Keratinocyte (primary cell): ENCODE data around the gene SLC16A7. TPM values are rescaled to one million over a fixed set of nuclear protein-coding genes. Genes with fewer than 3 reads are reported as not detected.

Source experiments
- DNase-seq: peaks from one replicate; pipeline ENCODE4 v3.0.0-alpha.2; 2011; ENCODE audit warnings: low read depth, missing footprints, low spot score
- FAIRE-seq: peaks from 2 replicates; lab custom pipeline; 2011; peaks lifted over from hg19 to GRCh38; lab: Jason Lieb, UNC
- H2AFZ ChIP-seq: 2 replicates; pipeline ENCODE4 v1.6.0; 2012; ENCODE audit warnings: low read length, control low read depth, inconsistent platforms; ENCODE audit not compliant: control insufficient read depth
- H3K27ac ChIP-seq: 2 replicates; pipeline ENCODE4 v1.5.1; 2011; ENCODE audit warnings: low read length; ENCODE audit not compliant: control insufficient read depth, insufficient read depth
- H3K27me3 ChIP-seq: 3 replicates; pipeline ENCODE4 v1.6.0; 2011; ENCODE audit warnings: low read length; ENCODE audit not compliant: control insufficient read depth, insufficient read depth; ENCODE audit errors: extremely low read depth
- H3K36me3 ChIP-seq, 2 experiments: 2 replicates in 1 of 2; 3 replicates in 1 of 2; pipeline ENCODE4 v1.5.1; 2011; ENCODE audit warnings: low read length in 2 of 2, mild to moderate bottlenecking in 1 of 2; ENCODE audit not compliant: control insufficient read depth in 2 of 2, insufficient read depth in 2 of 2; ENCODE audit errors: extremely low read depth in 1 of 2
- H3K4me1 ChIP-seq: 3 replicates; pipeline ENCODE4 v1.5.1; 2011; ENCODE audit warnings: low read length; ENCODE audit not compliant: control insufficient read depth, insufficient read depth; ENCODE audit errors: extremely low read depth
- H3K4me2 ChIP-seq: 3 replicates; pipeline ENCODE4 v1.6.0; 2011; ENCODE audit warnings: low read depth, low read length; ENCODE audit not compliant: control insufficient read depth, insufficient read depth; ENCODE audit errors: extremely low read depth
- H3K4me3 ChIP-seq, 3 experiments: fragments of 200-600 bp in 1 of 3; sonication (generic) in 1 of 3; 2 replicates in 2 of 3; 3 replicates in 1 of 3; pipeline ENCODE4 v1.5.1; 2011 to 2016; ENCODE audit warnings: low read length in 3 of 3, mild to moderate bottlenecking in 3 of 3, control low read depth in 2 of 3, inconsistent platforms in 1 of 3, low read depth in 1 of 3, mixed read lengths in 1 of 3, mixed run types in 1 of 3, moderate library complexity in 1 of 3; ENCODE audit not compliant: control insufficient read depth in 2 of 3, insufficient read depth in 2 of 3; ENCODE audit errors: extremely low read depth in 1 of 3
- H3K79me2 ChIP-seq: 2 replicates; pipeline ENCODE4 v1.6.0; 2012; ENCODE audit warnings: low read length; ENCODE audit not compliant: control insufficient read depth, insufficient read depth
- H3K9ac ChIP-seq: 3 replicates; pipeline ENCODE4 v1.6.0; 2011; ENCODE audit warnings: low read length; ENCODE audit not compliant: control insufficient read depth, insufficient read depth; ENCODE audit errors: extremely low read depth
- H3K9me1 ChIP-seq: 3 replicates; pipeline ENCODE4 v1.6.0; 2011; ENCODE audit warnings: low read length; ENCODE audit not compliant: control insufficient read depth, insufficient read depth; ENCODE audit errors: extremely low read depth
- H3K9me3 ChIP-seq: 2 replicates; pipeline ENCODE4 v1.5.1; 2012; ENCODE audit warnings: low read depth, low read length; ENCODE audit not compliant: control insufficient read depth
- H4K20me1 ChIP-seq: 3 replicates; pipeline ENCODE4 v1.6.0; 2011; ENCODE audit warnings: low read length; ENCODE audit not compliant: control insufficient read depth, insufficient read depth; ENCODE audit errors: extremely low read depth
- EZH2 ChIP-seq: IDR thresholded peaks from one replicate; pipeline ENCODE4 v1.6.1; 2012; ENCODE audit warnings: inconsistent platforms, mild to moderate bottlenecking, low read length, moderate library complexity
- dilution Hi-C: fragments of 300-500 bp; cut with MboI; formaldehyde crosslinking; loops from one replicate; pipeline ENCODE4 v1.7.0; 2020; ENCODE audit warnings: low sequenced_read_pairs; ENCODE audit not compliant: extremely low pct_ligation_motif_present
- polyA plus RNA-seq, 5 experiments: library from polyadenylated mRNA; depleted of rRNA in 3 of 5; stranded (reverse) in 3 of 5; stranded (forward) in 1 of 5; unstranded in 1 of 5; fragments of >200 nt; gene quantifications; 1 replicate in 1 of 5; 2 replicates in 3 of 5; 3 replicates in 1 of 5; pipeline versions ENCODE4 v1.2.1 to v1.2.3, GENCODE V29; 2011 to 2012; ENCODE audit warnings: missing spikeins in 2 of 5, low read depth in 1 of 5, low replicate concordance in 1 of 5
- TF ChIP-seq, protein P1 (sequence below), 3 experiments: IDR thresholded peaks in 1 of 3; conservative IDR thresholded peaks in 1 of 3; optimal IDR thresholded peaks in 1 of 3; 2 replicates in 2 of 3; 3 replicates in 1 of 3; pipeline versions ENCODE3 to v1.5.1; 2011; ENCODE audit warnings: low read length in 3 of 3, mild to moderate bottlenecking in 3 of 3, moderate library complexity in 2 of 3, control low read depth in 1 of 3, inconsistent platforms in 1 of 3; ENCODE audit not compliant: insufficient read depth in 2 of 3; ENCODE audit errors: extremely low read depth in 1 of 3

SLC16A7 gene
- polyA plus RNA-seq, 1 donor (not counting 4 experiments of a cell fraction or from before 2014, with no cell fraction given), result 0.87 TPM

DNA sequence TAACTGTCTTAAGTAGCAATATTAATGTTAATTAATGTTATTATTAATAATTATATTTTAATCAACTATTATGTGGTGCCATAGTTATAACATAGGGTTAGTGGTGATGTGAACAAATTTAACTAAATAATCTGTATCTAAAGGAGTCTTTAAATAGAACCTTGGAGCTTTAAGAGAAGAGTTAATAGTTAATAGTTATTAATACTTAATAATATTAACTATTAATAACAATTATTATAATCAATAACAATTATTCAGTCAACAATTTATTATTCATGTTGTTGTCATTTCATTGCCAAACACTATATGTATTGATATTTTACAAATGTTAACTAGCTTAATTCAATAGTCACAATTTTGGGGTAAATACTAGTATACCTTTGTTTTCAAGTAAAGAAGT is 58.2 kb downstream of the SLC16A7 start:
- TF ChIP-seq, protein P1, sequence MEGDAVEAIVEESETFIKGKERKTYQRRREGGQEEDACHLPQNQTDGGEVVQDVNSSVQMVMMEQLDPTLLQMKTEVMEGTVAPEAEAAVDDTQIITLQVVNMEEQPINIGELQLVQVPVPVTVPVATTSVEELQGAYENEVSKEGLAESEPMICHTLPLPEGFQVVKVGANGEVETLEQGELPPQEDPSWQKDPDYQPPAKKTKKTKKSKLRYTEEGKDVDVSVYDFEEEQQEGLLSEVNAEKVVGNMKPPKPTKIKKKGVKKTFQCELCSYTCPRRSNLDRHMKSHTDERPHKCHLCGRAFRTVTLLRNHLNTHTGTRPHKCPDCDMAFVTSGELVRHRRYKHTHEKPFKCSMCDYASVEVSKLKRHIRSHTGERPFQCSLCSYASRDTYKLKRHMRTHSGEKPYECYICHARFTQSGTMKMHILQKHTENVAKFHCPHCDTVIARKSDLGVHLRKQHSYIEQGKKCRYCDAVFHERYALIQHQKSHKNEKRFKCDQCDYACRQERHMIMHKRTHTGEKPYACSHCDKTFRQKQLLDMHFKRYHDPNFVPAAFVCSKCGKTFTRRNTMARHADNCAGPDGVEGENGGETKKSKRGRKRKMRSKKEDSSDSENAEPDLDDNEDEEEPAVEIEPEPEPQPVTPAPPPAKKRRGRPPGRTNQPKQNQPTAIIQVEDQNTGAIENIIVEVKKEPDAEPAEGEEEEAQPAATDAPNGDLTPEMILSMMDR (optimal IDR thresholded peaks at IDR 0.05 in 1 of 3, IDR thresholded peaks at IDR 0.05 in 1 of 3, conservative IDR thresholded peaks at IDR 0.05 in 1 of 3; ENCODE audit: extremely low read depth in 1 of 3, insufficient read depth in 2 of 3, low read length in 3 of 3), result no peak
- TF ChIP-seq EZH2, result no peak
- Histone ChIP-seq H3K27ac (no peak overlapping the region), H3K4me3 (no peak overlapping the region), H3K4me2 (no peak overlapping the region), H3K36me3 (no peaks in the 10 kb centered on the region), H3K9me1 (no peaks in the 10 kb centered on the region), H4K20me1 (no peaks in the 10 kb centered on the region), H2AFZ (no peak overlapping the region), H3K4me1 (no peaks in the 10 kb centered on the region), H3K9ac (no peak overlapping the region), H3K9me3 (no peaks in the 10 kb centered on the region), H3K79me2 (no peaks in the 10 kb centered on the region), H3K27me3 (no peaks in the 10 kb centered on the region)
- DNase-seq (no peak), FAIRE-seq (no peak)
- dilution Hi-C loops, result no loop called here

DNA sequence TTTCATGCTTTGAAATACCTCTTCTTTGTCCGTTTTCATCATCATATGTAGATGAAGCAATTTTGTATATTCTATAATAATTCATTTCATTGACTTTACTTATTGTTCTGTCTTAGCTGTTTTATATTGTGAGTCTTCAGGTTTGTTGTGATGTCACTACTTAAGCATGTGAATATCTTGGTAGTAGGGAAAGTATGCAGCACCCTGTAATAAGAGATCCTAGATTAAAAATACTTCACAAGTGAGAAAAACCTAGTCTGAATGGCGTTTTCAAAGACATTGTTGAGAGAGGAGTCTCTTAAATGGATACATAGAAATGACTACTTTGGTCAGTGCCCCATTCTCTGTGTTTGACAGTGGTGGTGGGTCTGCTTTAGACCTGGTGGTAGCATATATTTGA is 61.4 kb downstream of the SLC16A7 start:
- Histone ChIP-seq H3K4me2 (no peak overlapping the region), H3K79me2 (no peaks in the 10 kb centered on the region), H3K27ac (no peak overlapping the region), H3K27me3 (no peaks in the 10 kb centered on the region), H3K9ac (no peak overlapping the region), H4K20me1 (no peaks in the 10 kb centered on the region), H3K9me1 (no peaks in the 10 kb centered on the region), H3K4me3 (no peak overlapping the region), H3K36me3 (no peaks in the 10 kb centered on the region), H3K9me3 (no peaks in the 10 kb centered on the region), H2AFZ (no peak overlapping the region), H3K4me1 (no peaks in the 10 kb centered on the region)
- FAIRE-seq, result no peak
- dilution Hi-C loops, result no loop called here
- TF ChIP-seq EZH2, result no peak
- TF ChIP-seq, protein P1 (optimal IDR thresholded peaks at IDR 0.05 in 1 of 3, IDR thresholded peaks at IDR 0.05 in 1 of 3, conservative IDR thresholded peaks at IDR 0.05 in 1 of 3; ENCODE audit: extremely low read depth in 1 of 3, insufficient read depth in 2 of 3, low read length in 3 of 3), result no peak
- DNase-seq, result no peak
